GM19467 (cell line): ENCODE measurements around the gene FPR3.
"Not testable (repeated sequence)": the region's sequence is repeated elsewhere in the genome, so short reads cannot be mapped to it uniquely, and the experiment has no call there.

Experiments used
- ATAC-seq: cut with Tn5 transposase; IDR thresholded peaks from one replicate; pipeline ENCODE4 v1.9.1; 2021; ENCODE audit warnings: mild to moderate bottlenecking, moderate library complexity; ENCODE audit not compliant: unreplicated experiment

The FPR3 gene, protein sequence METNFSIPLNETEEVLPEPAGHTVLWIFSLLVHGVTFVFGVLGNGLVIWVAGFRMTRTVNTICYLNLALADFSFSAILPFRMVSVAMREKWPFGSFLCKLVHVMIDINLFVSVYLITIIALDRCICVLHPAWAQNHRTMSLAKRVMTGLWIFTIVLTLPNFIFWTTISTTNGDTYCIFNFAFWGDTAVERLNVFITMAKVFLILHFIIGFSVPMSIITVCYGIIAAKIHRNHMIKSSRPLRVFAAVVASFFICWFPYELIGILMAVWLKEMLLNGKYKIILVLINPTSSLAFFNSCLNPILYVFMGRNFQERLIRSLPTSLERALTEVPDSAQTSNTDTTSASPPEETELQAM

DNA sequence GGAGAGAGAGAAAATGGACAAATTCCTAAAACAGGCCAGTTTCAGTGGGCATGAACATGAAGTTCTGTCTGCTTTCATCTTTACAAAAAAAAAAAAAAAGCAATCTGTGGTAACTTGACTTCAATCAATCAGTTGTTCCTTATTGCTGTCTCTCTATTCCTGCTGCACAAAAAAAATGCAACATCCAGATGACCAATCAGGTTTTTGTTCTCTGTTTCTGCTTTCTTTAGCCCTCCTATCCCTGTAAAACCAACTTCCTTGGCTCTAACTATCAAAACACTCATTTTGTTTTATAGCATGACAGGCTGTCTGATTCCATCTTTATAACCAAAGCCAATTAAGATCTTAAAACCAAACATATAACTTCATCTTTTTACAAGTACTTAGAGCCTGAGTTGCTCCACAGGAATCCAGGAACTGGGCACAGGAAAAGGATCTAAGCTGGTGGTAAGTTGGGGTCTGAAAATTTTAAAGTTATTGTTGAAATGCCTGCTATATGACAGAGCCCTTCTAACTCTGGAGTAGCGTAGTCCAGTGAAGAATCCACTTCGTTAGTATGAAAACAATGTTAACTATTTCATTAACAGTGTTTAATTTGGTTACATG is at the start of gene FPR3:
TSS of gene FPR3 (plus strand) at position 273 of the 606 bp plus-strand sequence. CDS start 28,592 bp downstream, outside the sequence.
- no peak for ATAC-seq

DNA sequence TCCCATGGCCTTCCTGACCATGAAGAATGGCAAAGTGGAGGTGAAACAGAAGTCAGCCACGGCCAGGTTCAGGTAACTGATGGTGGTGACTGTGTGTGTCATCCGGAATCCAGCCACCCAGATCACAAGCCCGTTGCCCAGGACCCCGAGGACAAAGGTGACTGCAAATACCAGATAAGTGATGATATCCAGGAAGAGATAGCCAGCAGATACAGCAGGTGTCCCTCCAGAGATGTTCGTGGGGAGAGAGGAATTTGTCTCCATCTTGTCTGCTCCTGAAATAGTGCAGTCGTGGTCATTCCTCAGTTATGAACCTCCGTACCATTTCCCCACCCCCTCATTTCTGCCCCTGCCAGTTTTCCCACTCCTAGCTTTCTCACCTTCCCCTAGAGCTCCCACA is 48.2 kb upstream of the FPR3 start:
- ATAC-seq, result no peak

DNA sequence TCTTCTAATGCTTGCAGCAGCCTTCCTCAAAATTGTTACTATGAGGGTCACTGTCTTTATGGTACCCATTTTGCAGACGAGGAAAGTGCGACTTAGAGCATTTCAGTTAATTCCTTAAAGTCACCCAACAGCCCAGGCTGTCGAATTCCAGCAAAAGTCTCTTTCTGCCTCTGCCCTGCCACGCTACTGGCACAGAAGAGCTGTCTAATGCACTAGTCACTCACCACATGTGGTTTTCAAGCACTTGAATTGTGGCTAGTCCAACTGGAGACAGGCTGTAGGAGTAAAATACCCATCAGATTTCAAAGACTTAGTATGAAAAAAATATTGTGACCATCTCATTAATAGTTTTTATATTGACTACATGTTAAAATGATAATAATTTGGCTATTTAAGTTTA is 45.0 kb upstream of the FPR3 start:
- no peak for ATAC-seq

DNA sequence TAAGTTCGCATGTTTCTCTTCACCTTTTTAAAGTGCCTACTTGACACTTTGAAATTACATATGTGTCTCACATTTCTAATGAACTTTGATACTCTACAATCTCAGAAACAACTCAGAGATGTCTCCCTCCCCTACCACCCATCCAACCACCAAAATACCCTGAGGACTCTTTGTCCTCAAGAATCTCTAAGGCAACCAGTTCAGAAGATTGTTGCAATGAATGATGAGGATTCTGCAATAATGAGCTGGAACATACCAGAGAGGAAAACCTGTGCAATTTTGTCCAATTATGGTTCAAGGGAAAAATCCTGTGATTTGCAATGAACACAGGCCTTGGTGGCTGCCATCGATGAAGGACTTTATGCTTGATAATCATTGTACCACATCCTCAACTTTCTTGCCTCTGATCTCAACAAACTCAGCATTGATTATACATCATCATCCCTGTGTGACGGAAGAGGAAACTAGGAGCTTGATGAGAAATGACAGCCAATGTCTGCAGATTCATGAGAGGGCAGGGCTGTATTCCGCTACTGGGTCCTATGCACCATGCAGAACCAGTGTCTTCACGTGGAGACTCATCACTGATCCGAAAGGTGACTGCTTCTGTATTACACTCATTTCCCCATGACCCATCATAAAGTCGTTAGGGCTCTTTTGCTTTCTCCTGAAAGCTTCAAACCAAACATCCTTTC is 44.4 kb upstream of the FPR3 start:
- no peak for ATAC-seq

DNA sequence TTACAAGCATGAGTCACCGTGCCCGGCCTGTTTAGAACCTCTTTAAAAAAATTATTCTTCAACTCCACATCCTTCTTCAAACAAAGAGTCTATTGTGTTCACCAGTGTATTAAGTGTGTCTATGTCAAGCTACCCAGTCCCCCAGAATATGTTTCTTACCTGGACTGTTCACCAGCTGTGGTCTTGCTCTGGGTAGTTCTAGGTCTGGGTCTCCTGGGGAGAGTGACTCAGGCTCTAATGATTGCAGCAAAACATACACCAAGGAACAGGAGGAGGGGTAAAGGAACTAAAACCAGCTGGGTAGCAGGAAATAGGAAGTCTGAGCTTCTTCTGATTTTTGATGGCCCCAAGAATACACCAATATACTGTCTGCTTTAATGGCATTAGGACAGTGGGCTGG is 43.3 kb upstream of the FPR3 start, which contains the start of gene FPR1:
TSS of gene FPR1 (minus strand) at position 224 of the 400 bp plus-strand sequence. CDS start 4,884 bp downstream, outside the sequence.
- no peak for ATAC-seq

DNA sequence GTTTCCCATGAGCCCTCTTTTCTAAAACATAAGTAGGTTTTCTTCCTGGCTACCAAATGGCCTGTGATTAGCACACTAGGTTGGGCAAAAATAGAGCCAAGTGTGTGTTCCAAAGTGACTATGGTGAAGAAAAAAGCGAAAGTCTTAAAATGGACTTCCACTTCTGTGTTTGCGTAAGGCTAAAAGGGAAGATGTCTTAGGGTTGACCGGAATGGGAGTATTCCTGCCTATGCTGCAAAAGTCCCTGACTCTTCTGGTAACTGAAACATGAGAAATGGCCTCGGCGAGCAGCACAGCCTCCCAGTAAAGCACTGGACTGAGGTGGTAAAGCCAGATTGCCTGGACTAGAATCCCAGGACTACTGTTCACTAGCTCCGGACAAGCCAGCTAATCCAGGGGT is 40.8 kb upstream of the FPR3 start:
- no peak for ATAC-seq

DNA sequence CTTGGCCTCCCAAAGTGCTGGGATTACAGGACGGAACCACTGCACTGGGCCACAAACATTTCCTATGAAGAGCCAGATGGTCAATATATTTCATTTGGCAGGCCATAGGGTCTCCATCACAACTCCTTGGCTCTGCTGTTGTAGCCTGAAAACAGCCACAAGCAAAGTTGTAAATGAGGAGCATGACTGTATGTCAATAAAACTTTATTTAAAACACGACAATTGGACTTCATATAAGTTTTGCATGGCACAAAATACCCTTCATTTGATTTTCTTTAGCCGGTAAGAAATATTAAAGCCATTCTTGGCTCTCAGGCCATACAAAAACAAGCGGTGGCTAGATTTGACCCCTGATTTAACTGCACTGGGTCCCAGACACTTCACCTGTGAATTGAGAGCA is 40.2 kb upstream of the FPR3 start:
- no peak for ATAC-seq

DNA sequence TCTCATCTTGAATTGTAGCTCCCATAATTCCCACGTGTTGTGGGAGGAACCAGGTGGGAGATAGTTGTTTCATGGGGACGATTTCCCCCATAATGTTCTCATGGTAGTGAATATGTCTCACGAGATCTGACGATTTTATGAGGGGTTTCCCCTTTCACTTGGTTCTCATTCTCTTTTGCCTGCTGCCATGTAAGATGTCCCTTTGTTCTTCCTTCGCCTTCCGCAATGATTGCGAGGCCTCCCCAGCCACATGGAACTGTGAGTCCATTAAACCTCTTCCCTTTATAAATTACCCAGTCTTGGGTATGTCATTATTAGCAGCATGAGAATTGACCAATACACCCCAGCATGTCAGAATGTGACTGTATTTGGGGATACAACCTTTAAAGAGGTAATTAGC is 39.4 kb upstream of the FPR3 start:
- ATAC-seq, result no peak

DNA sequence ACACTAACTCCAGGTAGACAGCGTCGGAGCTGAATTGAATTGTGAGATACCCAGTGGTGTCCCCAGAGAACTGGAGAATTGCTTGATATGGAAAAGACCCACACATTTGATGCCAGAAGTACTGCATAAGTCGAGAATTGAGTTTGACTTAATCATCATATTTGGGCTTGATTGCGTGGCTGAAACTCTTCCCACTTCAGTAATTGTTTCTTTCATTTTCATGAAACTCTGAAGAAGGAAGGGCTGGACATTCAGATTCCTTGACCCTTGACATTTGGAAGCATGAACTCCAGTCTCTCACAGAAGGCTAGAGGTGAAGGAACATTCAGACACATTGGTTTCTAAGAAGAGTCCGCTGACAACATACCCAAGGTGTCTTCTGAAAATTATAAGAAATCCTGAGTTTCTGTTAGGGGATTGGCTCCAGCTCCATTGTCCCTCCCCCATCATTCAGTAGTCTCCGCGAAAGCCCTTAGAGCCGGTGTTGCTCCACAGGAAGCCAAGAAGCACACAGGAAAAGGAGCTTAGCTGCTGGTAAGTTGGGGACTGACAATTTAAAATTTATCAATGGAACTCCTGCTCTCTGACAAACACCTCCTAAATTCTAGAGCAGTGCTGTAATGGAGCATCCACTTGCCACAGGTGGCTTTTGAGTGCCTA is 34.1 kb upstream of the FPR3 start, which contains the start of gene FPR2:
TSS of gene FPR2 (plus strand) at position 484 of the 660 bp plus-strand sequence. CDS start 7,479 bp downstream, outside the sequence.
- no peak for ATAC-seq

DNA sequence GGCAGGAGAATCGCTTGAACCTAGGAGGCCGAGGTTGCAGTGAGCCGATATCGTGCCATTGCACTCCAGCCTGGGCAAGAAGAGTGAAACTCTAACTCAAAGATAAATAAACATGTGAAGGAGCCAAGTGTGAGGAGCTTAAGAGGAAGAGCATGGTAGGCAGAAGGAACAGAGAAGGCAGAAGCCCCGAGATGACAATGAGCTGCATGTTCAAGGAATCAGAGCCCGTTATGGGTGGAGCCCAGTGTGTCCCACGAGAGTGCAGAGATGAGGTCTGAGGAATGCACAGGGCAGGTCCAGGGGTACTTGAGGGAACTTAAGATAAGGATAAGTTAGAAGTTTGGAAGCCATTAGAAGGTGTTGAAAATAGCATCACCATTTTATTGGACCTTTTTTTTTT is 33.3 kb upstream of the FPR3 start:
- ATAC-seq, result no peak

DNA sequence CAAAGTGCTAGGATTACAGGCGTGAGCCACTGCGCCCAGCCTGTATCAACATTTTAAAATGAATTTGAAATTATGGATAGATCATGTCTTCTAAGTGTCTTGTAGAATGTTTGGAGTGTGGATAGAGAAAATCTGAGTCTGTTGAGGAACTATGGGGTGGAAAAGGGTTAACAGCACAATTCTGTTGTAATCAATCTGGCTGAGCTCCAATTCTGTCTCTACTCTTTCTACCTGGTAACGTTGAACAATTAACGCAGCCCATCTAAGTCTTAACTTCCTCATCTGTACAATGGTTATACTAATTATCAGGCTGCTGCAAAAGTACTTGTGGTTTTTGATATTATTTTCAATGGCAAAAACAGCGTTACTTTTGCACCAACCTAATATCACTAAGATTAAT is 29.9 kb upstream of the FPR3 start:
- no peak for ATAC-seq

DNA sequence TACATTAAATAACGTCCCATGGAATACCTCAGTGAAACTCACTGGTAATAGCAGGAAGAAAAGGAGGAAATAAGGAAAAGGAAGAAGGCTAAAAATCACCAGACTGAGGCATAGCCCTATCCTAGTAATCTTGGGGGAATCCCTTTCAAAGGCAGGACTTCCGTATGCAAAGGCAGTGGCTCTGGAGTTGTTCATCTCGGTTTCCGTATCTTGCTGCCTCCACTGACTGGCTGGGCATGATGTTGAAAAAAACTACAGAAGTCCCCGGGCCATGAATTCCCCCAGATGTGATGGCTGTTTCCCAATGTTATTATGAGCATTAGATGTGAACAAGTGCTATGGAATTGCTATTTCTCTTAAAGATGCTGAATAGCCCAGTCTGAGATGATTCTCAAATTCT is 28.5 kb upstream of the FPR3 start:
- no peak for ATAC-seq

DNA sequence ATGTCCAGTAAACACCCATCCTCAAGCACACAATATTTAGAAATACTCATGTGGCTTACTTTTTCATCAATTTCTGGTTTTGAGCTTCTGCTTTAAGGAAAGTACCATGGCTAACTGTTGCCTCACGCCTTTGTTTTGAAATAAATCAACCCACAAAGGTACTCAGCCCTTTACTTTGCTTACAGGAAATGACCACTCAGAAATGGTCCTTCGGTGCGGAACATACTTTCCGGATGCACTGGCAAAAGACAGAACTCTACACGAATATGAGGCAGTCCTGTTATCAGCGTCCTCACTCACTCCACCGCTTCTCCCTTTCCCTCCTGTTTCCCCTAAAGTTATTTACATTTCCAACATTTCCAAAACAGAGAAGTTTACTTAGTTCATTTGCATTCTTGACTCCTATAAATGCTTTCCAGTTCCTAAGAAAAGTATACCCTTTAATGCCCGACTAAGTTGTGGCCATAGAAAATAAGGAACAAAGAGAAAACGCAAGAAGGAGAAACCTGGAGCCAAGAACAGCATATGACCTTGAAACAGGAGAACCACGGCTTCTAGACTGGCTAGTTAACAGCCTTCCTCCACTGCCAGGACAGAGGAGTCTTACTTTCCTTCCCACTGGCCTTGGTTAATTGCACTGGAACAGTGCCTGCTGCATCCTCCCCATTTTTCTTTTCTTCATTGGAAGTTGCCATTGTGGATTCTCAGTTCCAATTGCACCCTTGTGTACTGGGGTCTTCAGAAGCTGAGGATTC is 23.4 kb upstream of the FPR3 start:
- no peak for ATAC-seq

DNA sequence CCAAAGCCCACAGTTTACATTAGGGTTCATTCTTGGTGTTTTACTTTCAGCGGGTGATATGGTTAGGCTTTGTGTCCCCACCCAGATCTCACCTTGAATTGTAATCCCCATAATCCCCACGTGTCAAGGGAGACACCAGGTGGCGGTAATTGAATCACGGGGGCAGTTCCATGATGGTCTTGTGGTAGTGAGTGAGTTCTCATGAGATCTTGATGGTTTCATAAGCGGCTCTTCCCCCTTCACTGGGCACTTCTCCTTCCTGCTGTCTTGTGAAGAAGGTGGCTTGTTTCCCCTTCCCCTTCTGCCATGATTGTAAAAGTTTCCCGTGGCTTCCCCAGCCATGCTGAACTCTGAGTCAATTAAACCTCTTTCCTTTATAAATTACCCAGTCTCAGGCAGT is 22.0 kb upstream of the FPR3 start:
- no peak for ATAC-seq

DNA sequence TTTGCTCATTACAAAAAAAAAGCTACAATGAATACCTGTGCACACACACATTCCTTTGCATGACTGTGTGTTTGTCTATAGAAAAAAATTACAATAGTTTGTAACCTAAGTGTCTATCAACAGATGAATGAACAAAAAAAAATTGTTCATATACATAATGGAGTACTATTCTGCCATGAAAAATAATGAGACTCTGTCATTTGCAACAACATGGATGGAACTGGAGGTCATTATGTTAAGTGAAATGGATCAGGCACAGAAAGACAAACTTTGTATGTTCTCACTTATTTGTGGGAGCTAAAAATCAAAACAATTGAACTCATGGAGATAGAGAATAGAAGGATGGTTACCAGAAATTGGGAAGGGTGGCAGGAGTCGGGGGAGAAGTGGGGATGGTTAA is 18.4 kb upstream of the FPR3 start:
- ATAC-seq, result not testable (repeated sequence)

DNA sequence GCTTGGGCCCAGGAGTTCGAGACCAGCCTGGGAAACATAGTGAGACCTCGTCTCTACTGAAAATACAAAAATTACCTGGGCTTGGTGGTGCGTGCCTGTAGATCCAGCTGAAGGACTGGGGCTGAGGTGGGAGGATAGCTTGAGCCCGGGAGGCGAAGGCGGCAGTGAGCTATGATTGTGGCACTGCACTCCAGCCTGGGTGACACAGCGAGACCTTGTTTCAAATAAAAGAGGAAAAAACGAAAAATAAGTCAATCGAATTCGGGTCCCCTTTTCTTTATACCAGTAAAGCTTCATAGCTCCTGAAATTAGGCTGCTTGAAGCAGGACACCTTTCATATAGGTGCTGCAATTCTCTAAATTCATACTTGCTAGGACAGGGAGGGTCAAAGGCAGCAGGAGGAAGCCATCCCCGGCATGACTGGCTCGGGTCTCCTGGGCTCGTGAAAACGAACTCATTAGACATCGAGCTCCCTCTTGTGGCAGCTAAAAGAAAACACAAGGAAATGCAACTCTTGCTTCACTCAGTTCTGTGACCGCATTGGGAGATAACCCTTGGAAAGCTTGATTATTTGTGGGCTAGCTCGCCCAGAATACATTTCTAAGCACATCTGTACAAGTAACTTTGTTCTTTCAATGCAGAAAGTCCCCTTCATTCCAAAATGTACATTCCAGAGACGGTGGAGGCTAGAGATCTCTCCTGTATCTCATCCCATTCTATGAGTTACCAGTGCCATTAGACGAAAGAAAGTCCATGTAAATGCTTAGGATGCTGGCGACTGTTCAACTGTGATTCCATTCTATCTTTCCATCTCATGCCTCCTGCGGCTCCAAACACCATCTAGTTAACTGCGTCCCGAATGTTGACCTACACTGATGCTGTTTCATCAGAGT is 17.1 kb upstream of the FPR3 start:
- ATAC-seq, result no peak

DNA sequence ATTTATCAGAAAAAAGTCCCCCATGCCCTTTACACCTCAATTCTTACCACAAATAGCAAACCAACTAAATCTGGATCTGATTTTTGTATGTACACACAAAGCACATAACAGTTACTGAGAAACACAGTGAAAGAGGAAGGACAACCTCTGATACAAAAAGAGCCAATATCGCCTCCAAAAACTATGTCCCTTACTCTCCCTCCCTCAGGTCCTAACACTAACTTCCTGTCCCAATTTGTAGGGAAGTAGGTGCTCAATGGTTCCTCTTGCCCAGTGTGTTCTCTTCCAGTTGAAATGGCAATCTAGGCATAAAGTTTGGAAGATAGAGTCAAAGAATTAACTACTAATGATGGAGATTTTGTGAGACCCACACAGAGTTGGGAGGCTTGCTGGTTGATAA is 15.8 kb upstream of the FPR3 start:
- no peak for ATAC-seq

DNA sequence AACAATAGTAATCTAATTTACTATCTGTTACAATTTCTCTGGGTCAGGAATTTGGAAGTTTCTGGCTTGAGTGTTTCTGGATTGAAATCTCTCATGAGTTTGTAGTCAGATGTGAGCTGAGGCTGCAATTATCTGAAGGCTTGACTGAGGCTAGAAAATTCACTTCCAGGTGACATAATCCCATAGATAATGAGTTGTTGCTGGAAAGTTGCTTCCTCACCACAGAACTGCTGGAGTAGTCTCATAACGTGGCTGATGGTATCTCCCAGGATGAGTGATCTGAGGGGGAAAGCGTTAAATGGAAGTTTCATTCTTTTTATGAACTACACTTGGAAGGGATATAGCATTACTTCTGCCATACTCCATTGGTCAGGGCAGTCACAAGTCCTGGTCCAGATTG is 15.3 kb upstream of the FPR3 start:
- no peak for ATAC-seq

DNA sequence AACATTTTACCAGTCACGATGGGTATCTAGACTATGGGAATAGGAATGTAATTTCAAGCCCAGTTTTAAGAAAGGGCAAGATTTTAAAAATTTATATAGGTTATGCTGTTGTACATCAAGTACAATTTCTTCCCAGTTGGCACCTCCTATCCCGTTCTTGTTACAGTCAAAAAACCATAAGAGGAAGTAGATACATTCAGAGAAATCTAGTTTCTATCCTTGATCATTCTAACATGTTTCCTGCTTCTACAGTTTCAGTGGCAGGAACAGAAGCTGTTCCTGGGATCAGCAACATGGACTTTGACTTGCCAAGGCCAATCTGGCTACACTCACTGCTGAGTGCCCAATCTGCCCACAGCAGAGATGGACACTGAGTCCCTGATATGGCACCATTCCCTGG is 14.7 kb upstream of the FPR3 start:
- ATAC-seq, result no peak

DNA sequence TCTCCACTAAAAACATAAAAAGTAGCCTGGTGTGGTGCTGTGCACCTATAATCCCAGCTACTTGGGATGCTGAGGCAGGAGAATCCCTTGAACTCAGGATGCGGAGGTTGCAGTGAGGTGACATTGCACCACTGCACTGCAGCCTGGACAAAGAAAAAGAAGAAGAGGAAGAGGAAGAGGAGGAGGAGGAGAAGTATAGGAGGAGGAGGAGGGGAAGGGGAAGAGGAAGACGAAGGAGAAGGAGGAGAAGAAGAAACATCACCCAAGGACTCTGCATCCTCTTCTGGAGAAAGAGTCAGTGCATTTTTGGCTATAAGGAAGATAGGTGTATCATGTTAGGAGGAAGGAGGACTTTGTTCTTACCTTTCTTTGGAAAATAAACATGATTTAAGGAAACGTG is 13.0 kb upstream of the FPR3 start:
- no peak for ATAC-seq
